22Rv1 (cell line): Measurements from ENCODE around the gene ZNF318.
"Not testable (repeated sequence)": the region's sequence is repeated elsewhere in the genome, so short reads cannot be mapped to it uniquely, and the experiment has no call there.

ENCODE experiments used
- CTCF ChIP-seq: fragments of 450-650 bp; IDR thresholded peaks from 2 replicates; pipeline ENCODE4 v1.5.1; 2017; ENCODE audit warnings: mild to moderate bottlenecking
- ZFX ChIP-seq: fragments of 450-650 bp; IDR thresholded peaks from 2 replicates; pipeline ENCODE4 v1.6.1; 2017; ENCODE audit warnings: antibody characterized with exemption, borderline replicate concordance

GRCh38 chr6:43303006-43303405 is 66.4 kb downstream of the ZNF318 start:
- TF ChIP-seq CTCF, ZFX: not testable (repeated sequence)
